DMS53 treated with DMSO at 0.1 percent for 48 hours (cell line): ENCODE data around the gene ACOX1.

Experiments used
- DNase-seq: peaks from one replicate; lab custom pipeline; 2025; ENCODE audit not compliant: unreplicated experiment; lab: John Stamatoyannopoulos, UW

The ACOX1 gene

GRCh38 chr17:75978938-75979704 lies at the start of gene ACOX1, which contains the start of gene TEN1:
TSS of gene ACOX1 (minus strand) at chr17:75979166. CDS start at chr17:75979073, 93 bp downstream.
TSS of gene TEN1 (plus strand) at chr17:75979240. CDS start at chr17:75986193, 6,953 bp downstream.
- DNase-seq: peak; percentile 87

- DNase-seq: peak; percentile 69
These were observed 48.3 kb upstream of the ACOX1 start, which contains the start of gene EVPL for GRCh38 chr17:76027159-76027839. TSS of gene EVPL (minus strand) at chr17:76027306. CDS start at chr17:76027198, 108 bp downstream.

GRCh38 chr17:76026714-76027158 lies 47.8 kb upstream of the ACOX1 start:
- DNase-seq: no peak

- no peak for DNase-seq
These were observed 46.3 kb upstream of the ACOX1 start for GRCh38 chr17:76025294-76025693.

- no peak for DNase-seq
These were observed 45.4 kb upstream of the ACOX1 start for GRCh38 chr17:76024353-76024752.

- no peak for DNase-seq
These were observed 44.9 kb upstream of the ACOX1 start for GRCh38 chr17:76023900-76024237.

GRCh38 chr17:76022973-76023899 lies 44.3 kb upstream of the ACOX1 start:
- DNase-seq: no peak

GRCh38 chr17:76022285-76022684 lies 43.3 kb upstream of the ACOX1 start:
- DNase-seq: no peak

- DNase-seq: no peak
These were observed 41.0 kb upstream of the ACOX1 start for GRCh38 chr17:76019833-76020467.

GRCh38 chr17:76018801-76019200 lies 39.8 kb upstream of the ACOX1 start:
- DNase-seq: no peak

- no peak for DNase-seq
These were observed 39.3 kb upstream of the ACOX1 start for GRCh38 chr17:76018340-76018680.

GRCh38 chr17:76017481-76018339 lies 38.7 kb upstream of the ACOX1 start:
- no peak for DNase-seq

- peak; percentile 52 for DNase-seq
These were observed 35.9 kb upstream of the ACOX1 start for GRCh38 chr17:76014925-76015261.

GRCh38 chr17:76014100-76014924 lies 35.3 kb upstream of the ACOX1 start:
- peak; percentile 83 for DNase-seq

- no peak for DNase-seq
These were observed 34.5 kb upstream of the ACOX1 start for GRCh38 chr17:76013377-76013932.

- DNase-seq: no peak
These were observed 33.0 kb upstream of the ACOX1 start for GRCh38 chr17:76011951-76012350.

GRCh38 chr17:76009969-76010661 lies 31.1 kb upstream of the ACOX1 start:
- no peak for DNase-seq

- DNase-seq: no peak
These were observed 30.5 kb upstream of the ACOX1 start for GRCh38 chr17:76009447-76009846.
